Effector CD8-positive, alpha-beta T cell (primary cell): ENCODE measurements around the gene MAP1S.

Experiments
- DNase-seq: peaks from one replicate; lab custom pipeline; 2025; lab: John Stamatoyannopoulos, UW

MAP1S gene

DNA sequence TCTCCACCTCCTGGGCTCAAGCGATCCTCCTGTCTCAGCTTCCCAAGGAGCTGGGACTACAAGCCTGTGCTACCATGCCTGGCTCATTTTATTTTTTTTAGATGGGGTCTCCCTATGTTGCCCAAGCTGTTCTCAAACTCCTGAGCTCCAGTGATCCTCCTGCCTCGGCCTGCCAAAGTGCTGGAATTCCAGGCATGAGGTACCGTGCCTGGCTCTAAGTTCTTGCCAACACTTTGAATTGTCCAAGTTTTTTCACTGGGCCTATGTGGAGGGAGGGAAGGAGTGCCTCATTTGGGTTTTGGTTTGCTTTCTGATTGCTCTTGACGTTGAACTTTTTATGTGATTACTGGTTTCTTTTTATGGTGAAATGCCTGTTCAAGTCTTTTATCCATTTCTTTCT lies 26.7 kb upstream of the MAP1S start:
- no peak for DNase-seq

DNA sequence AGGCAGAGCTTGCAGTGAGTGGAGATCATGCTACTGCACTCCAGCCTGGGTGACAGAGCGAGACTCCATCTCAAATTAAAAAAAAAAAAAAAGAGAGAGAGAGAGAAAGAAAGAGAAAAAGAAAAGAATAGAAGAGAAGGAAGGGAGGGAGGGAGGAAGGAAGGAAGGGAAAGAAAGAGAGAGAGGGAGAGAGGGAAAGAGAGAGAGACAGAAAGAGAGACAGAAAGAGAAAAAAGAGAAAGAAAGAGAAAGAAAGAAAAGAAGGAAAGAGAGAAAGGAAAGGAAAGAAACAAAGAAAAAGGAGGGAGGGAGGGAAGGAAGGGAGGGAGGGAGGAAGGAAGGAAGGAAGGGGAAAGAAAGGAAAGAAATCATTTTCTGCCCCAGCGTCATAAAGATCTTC lies 24.1 kb upstream of the MAP1S start:
- DNase-seq = no peak

DNA sequence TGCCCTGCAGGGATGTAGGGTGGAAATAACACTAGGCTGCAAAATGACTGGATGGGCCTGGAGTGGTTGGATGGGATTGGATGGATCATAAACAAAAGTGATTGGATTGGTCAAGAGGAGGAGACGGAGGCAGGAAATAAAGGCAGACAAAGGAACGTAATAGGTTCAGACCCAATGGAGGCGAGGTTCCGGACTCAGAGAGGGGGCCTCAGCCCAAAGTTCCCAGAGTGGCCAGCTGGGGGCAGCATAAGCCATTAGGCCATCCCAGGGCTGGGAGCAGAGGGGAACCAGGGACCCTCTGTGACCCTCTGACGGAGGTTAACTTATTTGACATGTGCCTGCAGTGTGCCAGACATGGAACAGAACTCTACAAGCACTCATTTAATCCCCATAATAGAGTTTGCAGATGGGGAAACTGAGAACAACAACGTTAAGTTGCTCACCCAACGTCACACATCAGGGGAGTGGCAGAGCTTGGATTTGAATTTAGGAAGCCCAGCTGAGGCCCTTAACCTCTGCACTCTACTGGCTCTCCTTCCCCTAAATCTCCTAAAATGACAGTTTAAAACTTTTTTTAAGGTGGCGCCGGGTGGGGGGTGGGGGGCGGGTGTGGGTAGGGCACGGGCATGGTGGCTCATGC lies 15.3 kb upstream of the MAP1S start:
- DNase-seq = peak; percentile 62

DNA sequence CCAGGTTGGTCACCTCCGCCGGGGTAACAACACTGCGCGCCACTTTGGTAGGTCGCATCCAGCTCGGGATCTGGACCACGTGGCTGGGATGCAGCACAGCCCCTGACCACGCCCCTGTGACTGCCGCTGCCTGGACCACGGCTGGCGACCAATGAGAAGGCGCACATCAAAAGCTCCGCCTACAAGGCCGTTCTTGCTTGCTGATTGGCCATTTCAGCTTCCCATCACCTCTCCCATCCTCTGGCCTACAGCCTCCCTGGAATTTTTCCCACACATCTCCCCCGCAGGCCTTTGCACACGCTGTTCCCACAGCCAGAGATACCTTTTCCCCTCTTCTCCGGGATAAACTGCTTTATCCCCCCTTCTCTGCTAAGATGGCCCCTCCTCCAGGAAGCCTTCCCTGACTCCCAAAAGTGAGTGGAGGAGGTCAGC lies 12.5 kb upstream of the MAP1S start:
- no peak for DNase-seq

DNA sequence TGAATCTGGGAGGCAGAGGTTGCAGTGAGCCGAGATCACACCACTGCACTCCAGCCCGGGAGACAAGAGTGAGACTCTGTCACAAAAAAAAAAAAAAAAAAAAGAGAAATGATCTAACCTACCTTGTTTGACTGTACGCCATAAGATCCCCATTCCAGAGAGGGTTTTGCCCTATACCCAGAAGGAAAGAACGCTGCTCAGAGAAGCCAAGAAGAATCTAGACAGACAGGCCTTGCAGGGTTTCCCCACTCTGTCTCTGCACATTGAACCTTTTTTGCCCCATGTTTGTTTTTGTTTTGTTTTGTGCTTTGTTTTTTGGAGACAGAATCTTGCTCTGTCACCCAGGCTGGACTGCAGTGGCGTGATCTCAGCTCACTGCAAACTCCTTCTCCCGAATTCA lies 7.4 kb upstream of the MAP1S start:
- DNase-seq = no peak

DNA sequence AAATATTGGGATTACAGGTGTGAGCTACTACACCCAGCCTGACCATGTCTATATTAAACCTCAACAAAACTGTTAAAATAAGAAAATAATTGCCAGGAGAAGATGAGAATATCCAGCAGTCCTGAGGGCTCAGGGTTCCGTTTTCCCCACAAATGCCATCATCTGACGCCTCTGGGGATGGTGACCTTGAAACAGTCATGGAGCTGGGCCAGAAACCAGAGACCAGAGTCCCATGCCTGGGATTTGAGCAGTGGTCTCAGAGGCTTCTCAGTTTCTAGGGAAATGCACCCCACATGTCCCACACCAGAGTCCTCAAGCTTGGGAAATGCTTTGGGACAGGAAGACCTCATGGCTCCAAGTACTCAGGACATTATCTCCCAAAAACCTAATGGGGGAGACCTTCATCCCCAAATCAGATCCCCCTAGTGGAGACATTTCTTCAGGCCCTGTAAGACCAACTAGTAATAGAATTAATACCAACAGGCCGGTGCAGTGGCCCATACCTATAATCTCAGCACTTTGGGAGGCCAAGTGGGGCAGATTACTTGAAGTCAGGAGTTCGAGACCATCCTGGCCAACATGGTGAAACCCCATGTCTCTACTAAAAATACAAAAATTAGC lies 2.9 kb upstream of the MAP1S start:
- DNase-seq = no peak

DNA sequence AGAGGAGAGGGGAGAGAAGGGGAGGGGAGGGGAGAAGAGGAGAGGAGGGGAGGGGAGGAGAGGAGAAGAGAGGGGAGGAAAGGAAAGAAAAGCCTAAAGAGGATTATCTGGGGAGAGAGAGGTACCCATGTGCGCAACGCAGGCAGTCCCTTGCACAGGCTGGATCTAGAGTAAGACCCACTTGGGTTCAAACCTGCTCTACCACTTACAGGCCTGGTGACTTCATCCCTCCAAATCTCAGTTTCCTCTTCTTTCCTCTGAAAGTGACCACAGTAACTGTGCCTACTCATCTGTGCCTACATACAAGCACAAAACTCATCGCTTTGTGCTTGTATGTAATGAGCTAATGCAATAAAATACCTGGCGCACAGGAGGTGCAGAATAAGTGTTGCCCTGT lies 732 bp upstream of the MAP1S start:
- no peak for DNase-seq

DNA sequence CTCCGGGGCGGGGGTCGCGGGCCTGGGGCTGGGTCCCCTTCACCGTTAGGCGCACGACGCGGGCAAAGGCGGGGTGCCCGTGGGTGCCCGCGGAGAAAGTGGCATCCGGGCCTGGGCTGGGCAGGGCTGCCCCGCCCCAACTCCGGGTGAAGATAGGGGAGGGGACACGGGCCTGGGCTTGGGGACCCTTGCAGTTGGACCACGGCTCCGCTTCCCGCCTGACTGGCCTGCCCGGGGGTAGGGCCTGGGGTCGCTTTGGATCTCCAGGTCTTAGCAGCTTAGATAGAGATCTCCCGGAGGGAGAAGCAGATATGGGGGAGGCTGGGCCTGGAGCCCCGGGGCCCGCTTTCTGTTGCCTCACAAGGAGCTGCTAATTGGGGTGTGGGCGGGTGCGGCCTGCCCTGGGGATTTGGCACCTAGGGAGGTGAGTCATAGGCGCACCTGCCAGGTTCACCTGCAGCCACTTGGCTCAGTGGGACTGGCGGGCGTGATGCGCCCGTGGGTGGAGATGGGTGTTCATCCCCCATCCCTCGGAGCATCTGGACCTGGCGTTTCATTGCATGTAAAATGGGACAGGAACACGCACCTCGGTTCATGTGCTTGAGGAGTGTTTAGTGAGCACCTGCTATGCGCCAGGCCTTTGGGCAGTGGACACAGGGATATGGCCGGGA lies 585 bp downstream of the MAP1S start:
- no peak for DNase-seq

DNA sequence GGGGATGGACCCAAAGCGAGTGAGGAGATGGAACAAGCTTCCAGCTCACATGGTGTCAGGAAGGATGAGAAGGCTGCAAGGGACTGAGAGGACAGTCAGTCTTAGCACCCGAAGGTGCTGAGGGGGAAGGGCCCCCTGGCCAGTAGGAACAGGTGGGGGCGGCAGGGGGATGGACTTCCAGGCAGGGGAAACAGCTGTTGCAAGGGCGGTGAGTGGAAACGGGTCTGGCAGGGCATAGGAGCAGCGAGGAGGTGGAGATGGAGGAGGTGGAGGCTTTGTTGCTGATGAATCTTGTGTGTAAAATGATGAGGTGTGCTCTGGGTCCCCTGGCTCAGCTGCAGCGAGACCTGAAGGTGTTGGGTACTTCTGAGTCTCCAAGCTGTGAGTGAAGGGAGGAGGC lies 1.2 kb downstream of the MAP1S start:
- DNase-seq = no peak

DNA sequence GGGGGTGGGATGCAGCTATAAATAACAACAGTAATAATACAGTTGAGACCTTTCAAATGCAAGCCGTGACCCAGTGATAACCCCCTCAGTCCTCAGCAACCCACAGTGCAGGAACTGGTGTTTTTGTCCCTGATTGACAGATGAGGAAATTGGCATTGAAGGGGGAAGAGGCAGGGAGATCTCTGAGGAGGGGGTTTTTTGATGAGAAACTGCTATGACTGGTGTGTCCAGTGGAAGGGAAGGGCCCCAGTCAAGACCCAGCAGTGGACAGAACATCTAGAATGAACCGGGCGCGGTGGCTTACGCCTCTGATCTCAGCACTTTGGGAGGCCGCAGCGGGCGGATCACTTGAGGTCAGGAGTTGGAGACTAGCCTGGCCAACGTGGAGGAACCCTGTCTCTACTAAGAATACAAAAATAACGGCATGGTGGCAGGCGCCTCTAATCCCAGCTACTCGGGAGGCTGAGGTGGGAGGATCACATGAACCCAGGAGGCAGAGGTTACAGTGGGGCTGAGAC lies 1.9 kb downstream of the MAP1S start:
- DNase-seq = no peak

DNA sequence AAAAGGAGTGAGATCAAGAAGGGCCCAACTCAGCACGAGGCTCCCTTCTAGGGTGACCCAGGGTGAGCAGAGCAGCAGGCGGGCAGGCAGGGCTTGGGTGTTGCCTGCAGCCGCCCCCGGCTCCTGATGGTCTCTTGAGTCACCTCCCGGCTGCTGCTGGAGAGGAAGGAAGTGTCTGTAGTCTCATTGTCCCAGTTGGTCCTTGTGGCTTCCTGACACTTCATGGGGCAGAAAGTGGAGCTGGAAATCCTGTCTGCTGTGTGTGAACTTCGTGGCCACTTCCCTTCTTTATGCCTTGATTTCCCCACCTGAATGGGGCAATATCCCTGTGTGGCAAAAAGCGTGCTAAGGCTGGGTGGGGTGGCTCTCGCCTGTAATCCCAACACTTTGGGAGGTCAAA lies 2.5 kb downstream of the MAP1S start:
- no peak for DNase-seq

DNA sequence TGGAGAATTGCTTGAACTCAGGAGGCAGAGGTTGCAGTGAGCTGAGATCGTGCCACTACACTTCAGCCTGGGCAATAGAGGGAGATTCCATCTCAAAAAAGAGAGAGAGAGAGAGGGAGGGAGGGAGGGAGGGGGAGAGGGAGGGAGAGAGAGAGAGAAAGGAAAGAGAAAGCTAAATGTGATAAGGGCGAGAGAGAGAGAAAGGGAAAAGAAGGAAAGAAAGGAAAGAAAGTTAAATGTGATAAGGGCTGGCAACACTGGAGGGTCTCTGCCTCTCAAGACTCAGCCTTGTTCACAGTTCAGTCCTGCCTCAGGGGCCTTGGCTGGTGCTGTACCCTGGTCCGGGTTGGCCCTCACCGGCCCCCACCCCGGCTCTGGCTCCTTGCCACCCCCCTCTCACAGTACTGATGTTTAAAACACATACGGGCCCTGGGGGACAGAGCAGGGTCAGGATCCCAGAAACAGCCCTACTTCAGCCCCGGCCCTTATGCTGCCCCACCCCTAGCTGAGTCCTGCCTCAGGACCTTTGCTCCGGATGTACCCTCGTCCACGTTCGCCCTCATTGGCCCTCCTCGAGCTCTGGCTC lies 3.5 kb downstream of the MAP1S start:
- no peak for DNase-seq

DNA sequence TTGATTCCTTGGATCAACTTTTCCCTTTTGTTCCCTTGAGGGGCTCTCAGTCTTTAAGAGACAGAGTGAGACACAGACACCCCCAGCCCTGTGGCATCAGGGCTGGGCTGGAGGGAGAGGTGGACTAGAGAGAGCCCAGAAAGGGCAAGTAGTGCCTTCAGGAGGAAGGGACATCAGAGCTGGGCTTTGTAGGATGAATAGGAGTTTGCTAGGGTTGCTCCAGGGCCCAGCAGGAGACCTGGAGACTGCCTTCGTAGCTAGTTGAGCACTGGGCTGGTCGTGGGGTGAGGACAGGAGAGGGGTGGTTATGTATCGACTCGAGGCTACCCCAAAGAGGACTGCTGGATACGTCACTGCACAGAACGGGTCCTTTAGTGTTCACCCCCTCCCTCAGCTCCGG lies 5.4 kb downstream of the MAP1S start:
- no peak for DNase-seq

DNA sequence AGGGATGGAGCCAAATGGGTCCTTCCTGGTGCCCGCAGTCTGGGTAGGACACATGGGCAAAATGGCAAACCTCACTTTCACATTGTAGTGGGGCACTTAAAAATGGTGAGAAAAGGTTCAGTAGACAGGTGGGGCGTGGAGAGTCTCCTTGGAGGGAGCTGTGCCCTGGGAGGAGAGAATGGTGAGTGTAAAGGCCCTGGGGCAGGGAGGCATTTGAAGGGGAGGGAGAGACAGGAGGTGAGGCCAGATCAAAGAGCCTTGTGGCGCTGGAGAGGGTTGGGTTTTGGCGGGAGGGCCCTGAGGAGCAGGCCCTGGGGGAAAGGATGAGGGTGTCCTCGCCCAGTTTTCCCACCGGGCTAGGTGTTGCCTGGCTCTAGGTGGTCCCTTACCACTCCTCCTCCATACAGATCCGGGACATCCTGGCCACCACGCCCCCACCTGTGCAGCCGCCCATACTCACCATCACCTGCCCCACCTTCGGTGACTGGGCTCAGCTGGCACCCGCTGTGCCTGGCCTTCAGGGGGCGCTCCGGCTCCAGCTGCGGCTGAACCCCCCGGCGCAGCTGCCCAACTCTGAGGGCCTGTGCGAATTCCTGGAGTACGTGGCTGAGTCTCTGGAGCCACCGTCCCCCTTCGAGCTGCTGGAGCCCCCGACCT lies 6.3 kb downstream of the MAP1S start:
- no peak for DNase-seq

DNA sequence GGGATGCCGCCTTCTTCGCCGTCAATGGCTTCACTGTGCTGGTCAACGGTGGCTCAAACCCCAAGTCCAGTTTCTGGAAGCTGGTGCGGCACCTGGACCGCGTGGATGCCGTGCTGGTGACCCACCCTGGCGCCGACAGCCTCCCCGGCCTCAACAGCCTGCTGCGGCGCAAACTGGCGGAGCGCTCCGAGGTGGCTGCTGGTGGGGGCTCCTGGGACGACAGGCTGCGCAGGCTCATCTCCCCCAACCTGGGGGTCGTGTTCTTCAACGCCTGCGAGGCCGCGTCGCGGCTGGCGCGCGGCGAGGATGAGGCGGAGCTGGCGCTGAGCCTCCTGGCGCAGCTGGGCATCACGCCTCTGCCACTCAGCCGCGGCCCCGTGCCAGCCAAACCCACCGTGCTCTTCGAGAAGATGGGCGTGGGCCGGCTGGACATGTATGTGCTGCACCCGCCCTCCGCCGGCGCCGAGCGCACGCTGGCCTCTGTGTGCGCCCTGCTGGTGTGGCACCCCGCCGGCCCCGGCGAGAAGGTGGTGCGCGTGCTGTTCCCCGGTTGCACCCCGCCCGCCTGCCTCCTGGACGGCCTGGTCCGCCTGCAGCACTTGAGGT lies 7.0 kb downstream of the MAP1S start:
- no peak for DNase-seq

DNA sequence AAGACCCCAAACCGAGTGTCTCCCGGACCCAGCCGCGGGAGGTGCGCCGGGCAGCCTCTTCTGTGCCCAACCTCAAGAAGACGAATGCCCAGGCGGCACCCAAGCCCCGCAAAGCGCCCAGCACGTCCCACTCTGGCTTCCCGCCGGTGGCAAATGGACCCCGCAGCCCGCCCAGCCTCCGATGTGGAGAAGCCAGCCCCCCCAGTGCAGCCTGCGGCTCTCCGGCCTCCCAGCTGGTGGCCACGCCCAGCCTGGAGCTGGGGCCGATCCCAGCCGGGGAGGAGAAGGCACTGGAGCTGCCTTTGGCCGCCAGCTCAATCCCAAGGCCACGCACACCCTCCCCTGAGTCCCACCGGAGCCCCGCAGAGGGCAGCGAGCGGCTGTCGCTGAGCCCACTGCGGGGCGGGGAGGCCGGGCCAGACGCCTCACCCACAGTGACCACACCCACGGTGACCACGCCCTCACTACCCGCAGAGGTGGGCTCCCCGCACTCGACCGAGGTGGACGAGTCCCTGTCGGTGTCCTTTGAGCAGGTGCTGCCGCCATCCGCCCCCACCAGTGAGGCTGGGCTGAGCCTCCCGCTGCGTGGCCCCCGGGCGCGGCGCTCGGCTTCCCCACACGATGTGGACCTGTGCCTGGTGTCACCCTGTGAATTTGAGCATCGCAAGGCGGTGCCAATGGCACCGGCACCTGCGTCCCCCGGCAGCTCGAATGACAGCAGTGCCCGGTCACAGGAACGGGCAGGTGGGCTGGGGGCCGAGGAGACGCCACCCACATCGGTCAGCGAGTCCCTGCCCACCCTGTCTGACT lies 7.9 kb downstream of the MAP1S start:
- no peak for DNase-seq

DNA sequence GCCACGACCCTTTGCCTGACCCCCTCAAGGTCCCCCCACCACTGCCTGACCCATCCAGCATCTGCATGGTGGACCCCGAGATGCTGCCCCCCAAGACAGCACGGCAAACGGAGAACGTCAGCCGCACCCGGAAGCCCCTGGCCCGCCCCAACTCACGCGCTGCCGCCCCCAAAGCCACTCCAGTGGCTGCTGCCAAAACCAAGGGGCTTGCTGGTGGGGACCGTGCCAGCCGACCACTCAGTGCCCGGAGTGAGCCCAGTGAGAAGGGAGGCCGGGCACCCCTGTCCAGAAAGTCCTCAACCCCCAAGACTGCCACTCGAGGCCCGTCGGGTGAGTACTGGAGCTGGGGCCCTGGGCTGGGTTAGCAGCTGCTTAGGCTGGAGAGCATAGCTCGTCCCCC lies 8.6 kb downstream of the MAP1S start:
- DNase-seq = no peak

DNA sequence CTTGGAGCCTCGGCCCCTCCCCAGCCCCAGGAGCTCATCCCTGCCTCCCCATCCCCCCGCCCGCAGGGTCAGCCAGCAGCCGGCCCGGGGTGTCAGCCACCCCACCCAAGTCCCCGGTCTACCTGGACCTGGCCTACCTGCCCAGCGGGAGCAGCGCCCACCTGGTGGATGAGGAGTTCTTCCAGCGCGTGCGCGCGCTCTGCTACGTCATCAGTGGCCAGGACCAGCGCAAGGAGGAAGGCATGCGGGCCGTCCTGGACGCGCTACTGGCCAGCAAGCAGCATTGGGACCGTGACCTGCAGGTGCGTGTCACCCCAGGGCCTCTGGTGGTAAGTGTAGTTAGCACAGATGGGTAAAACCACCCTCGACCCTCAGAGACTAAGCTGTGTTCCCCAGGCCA lies 13.8 kb downstream of the MAP1S start:
- no peak for DNase-seq

DNA sequence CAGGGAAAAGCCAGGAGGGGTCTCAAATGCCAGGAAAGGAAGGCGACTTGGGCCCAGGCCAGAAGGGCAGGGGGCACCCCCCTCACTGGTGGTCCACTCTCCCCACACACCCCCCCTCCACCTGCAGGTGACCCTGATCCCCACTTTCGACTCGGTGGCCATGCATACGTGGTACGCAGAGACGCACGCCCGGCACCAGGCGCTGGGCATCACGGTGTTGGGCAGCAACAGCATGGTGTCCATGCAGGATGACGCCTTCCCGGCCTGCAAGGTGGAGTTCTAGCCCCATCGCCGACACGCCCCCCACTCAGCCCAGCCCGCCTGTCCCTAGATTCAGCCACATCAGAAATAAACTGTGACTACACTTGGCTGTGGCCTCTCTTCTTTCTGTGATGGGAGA lies 14.9 kb downstream of the MAP1S start:
- DNase-seq = no peak

DNA sequence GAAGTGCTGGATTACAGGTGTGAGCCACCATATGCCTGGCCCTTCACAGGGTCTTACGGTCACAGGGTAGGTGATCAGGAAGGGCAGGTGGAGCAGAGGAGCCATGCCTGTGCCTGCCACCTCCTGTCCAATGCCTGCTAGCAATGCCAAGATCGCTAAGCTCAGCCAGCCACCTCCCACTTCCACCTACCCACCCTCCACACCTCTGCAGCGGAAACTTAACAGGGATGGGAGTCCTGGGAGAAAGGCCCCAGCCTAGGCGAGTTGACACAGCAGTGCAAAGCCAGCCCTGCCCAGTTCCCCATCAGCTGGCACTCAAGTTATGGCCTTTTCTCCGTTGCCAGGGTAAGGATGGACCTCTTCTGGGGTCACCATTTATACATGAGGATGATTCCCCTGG lies 16.1 kb downstream of the MAP1S start:
- no peak for DNase-seq

DNA sequence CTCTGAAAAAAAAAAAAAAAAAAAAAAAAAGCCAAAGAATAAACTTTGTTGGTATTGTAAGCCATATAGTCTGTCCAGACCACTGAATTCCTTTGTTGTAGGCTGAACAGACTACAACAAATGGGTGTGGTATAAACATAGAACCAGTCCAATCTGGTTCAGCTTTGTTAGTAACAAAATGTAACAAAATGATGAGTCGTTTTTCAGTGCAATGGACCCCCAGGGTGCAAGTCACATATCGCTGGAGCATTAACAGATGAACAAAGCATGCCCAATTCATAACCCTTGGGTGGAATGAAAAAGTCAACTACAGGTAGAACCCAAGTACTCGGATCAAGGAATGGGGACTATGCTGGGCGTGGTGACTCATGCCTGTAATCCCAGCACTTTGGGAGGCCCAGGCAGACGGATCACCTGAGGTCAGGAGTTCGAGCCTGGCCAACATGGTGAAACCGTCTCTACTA lies 18.4 kb downstream of the MAP1S start:
- no peak for DNase-seq
